ENCODE results near the gene VDAC1.

Gene VDAC1

GRCh38 chr5:134029156-134029555, 24.4 kb upstream of the VDAC1 start:
- no peak overlapping the region for H3K4me3 ChIP-seq (ENCODE audit: low read length)
- no peak for TF ChIP-seq ZNF274 (IDR thresholded peaks at IDR 0.05; ENCODE audit: low read depth, low read length)

DNA sequence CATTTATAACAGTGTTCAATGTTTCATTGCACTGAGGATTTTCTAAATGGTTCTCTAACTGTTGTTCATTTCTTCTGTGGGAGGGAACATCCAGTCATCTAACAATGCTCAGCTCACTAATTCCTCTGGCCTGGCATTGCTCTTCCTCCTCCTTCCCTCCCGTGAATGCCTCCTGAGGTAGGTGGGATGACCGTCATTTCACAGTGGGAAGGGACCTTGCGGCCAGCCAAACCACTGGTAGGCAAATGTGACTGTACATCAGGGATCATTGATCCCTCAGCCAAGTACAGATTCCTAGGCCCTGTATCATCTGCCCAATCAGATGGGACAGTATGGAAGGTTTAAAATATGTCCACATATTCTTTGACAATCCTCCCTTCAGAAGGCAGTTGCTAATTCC, 23.7 kb upstream of the VDAC1 start:
- no peak for TF ChIP-seq ZNF274 (IDR thresholded peaks at IDR 0.05; ENCODE audit: low read depth, low read length)
- no peak overlapping the region for H3K4me3 ChIP-seq (ENCODE audit: low read length)

GRCh38 chr5:134027288-134027615, 22.5 kb upstream of the VDAC1 start:
- no peak overlapping the region for H3K4me3 ChIP-seq (ENCODE audit: low read length)

GRCh38 chr5:134026521-134027287, 21.9 kb upstream of the VDAC1 start:
- no peak overlapping the region for H3K4me3 ChIP-seq (ENCODE audit: low read length)
- no peak for TF ChIP-seq ZNF274 (IDR thresholded peaks at IDR 0.05; ENCODE audit: low read depth, low read length)

More at GRCh38 chr5:134027288-134027615, 22.5 kb upstream of the VDAC1 start:
- no peak for TF ChIP-seq ZNF274 (IDR thresholded peaks at IDR 0.05; ENCODE audit: low read depth, low read length)

GRCh38 chr5:134025786-134026185, 21.0 kb upstream of the VDAC1 start:
- TF ChIP-seq ZNF274 (IDR thresholded peaks at IDR 0.05; ENCODE audit: low read depth, low read length), result no peak

GRCh38 chr5:134024811-134025210, 20.0 kb upstream of the VDAC1 start:
- H3K4me3 ChIP-seq (ENCODE audit: low read length), result no peak overlapping the region
- no peak for TF ChIP-seq ZNF274 (IDR thresholded peaks at IDR 0.05; ENCODE audit: low read depth, low read length)

More at GRCh38 chr5:134025786-134026185, 21.0 kb upstream of the VDAC1 start:
- no peak overlapping the region for H3K4me3 ChIP-seq (ENCODE audit: low read length)

DNA sequence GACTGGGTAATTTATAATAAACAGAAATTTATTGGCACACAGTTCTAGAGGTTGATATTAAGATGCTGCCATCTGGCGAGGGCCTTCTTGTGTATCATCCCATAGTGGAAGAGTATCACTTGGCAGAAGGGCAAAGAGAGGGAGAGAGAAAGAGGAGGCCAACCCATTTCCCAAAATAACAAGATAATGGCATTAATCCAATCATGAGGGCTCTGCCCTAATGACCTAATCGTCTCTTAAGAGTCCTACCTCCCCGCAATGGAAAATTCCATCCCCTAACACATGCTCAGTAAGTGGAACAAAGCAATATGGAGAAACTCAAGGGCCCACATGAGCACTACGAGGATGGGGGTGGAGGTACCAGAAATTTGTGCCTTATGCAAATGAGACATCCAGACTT, 17.6 kb upstream of the VDAC1 start:
- no peak overlapping the region for H3K4me3 ChIP-seq (ENCODE audit: low read length)
- TF ChIP-seq ZNF274 (IDR thresholded peaks at IDR 0.05; ENCODE audit: low read depth, low read length), result no peak

DNA sequence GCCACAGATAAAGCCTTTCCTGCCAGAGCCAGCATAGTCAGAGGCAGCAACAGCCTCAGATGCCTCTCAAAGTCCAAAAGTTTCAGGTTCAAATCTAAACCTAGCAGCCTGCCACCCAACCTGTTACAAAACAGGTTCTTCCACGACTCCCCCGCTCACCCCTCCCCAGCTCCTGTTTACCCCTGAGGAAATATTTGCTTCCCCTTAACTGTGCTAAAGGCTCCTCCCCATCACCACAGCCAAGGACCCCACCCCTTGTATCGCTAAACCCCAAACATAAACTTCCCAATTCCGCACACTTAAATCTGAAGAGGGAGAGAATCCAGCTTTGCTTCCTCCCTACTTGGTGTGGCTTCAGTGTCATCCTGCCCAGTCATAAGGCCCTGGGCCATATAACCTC, 15.4 kb upstream of the VDAC1 start:
- TF ChIP-seq ZNF274 (IDR thresholded peaks at IDR 0.05; ENCODE audit: low read depth, low read length), result no peak
- no peak overlapping the region for H3K4me3 ChIP-seq (ENCODE audit: low read length)

DNA sequence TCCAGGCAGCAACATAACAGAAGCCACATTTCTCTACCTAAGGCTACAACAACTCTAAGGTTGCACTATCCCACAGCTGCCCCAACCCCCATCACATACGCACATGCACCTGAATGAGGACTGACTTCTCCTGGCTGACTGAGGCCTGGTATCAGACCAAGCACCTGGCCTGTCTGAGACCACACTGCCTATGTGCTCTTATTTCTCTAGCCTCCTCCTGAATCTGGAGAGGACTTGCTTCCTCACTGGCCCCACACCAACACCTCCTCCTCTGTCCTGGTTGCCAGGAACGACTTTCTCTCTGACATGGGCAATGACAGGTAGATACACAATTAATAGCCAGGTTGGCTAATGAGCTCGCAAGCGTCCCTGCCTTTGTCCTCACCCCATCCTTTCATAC, 14.9 kb upstream of the VDAC1 start:
- H3K4me3 ChIP-seq (ENCODE audit: low read length), result no peak overlapping the region
- no peak for TF ChIP-seq ZNF274 (IDR thresholded peaks at IDR 0.05; ENCODE audit: low read depth, low read length)

GRCh38 chr5:134018986-134019316, 14.2 kb upstream of the VDAC1 start:
- no peak overlapping the region for H3K4me3 ChIP-seq (ENCODE audit: low read length)
- TF ChIP-seq ZNF274 (IDR thresholded peaks at IDR 0.05; ENCODE audit: low read depth, low read length), result no peak

- TF ChIP-seq ZNF274 (IDR thresholded peaks at IDR 0.05; ENCODE audit: low read depth, low read length), result no peak
- no peak overlapping the region for H3K4me3 ChIP-seq (ENCODE audit: low read length)
Measured at GRCh38 chr5:134018154-134018985, 13.6 kb upstream of the VDAC1 start.

GRCh38 chr5:134008266-134008749, 3.5 kb upstream of the VDAC1 start:
- no peak overlapping the region for H3K4me3 ChIP-seq (ENCODE audit: low read length)

DNA sequence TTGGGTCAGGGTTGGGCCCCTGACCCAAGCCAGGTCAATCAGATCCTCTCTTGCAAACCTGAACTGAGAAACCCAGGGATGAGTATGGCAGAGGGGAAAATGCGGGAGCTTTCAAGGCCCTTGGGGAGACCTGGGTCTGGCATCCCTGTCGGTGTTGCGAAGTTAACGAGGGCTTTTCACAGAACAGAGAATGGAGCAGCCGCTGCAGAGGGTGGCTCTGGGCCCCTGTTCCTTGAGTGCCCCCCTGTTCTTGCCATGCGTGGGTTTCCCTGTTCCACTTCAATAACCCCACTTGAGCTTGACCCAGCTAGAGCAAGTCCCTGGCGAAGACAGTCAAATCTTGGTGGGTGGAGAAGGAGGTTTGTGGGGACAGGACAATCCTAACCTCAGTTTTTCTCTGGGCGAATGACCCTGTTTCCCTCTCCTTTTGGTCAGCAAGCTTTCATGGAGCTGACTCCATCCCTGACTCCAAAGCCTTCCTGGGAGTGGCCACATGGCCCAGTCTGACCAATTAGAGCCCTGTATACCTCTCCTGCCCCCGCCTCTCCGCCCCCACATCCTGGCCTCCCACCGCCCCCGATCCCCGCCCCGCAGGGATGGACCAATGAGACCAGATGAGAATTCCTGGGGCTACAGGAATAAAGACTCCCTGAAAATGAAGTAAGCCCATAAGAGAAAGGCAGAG, 2.9 kb upstream of the VDAC1 start:
- no peak overlapping the region for H3K4me3 ChIP-seq (ENCODE audit: low read length)
- no peak for TF ChIP-seq ZNF274 (IDR thresholded peaks at IDR 0.05; ENCODE audit: low read depth, low read length)

More at GRCh38 chr5:134008266-134008749, 3.5 kb upstream of the VDAC1 start:
- TF ChIP-seq ZNF274 (IDR thresholded peaks at IDR 0.05; ENCODE audit: low read depth, low read length), result no peak

DNA sequence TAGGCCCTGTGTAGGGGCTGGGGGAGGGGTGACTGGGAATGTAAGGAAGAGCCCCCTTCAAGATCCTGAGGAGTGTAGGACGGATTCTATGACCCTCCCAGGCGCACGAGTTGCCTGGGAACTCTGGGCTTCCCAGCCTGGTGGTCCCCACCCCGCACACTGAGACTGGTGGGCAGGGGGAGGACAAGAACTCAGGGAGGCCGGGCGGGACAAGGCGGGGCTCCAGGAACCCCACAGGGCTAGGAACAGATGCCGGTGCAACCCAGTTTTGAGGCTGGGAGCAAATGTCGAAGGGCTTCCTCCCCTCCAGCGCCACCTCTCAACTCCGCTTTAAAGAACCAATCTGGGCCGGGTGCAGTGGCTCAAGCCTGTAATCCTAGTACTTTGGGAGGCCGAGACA, 1.3 kb upstream of the VDAC1 start:
- no peak for TF ChIP-seq ZNF274 (IDR thresholded peaks at IDR 0.05; ENCODE audit: low read depth, low read length)
- H3K4me3 ChIP-seq (ENCODE audit: low read length), result no peak overlapping the region; the same call in 1 of the 2 replicates
